ENCODE measurements around the gene TOP2B.

The TOP2B gene

GRCh38 chr3:25580534-25580933 is 84.2 kb downstream of the TOP2B start:
- no peak for DNase-seq

GRCh38 chr3:25578059-25578458 is 86.6 kb downstream of the TOP2B start:
- no peak for DNase-seq

GRCh38 chr3:25576831-25577454 is 87.8 kb downstream of the TOP2B start:
- peak; percentile 65 for DNase-seq

GRCh38 chr3:25576146-25576545 is 88.6 kb downstream of the TOP2B start:
- no peak for DNase-seq

GRCh38 chr3:25575001-25575400 is 89.7 kb downstream of the TOP2B start:
- no peak for DNase-seq

- DNase-seq = no peak
Measured at GRCh38 chr3:25574172-25574765, 90.4 kb downstream of the TOP2B start.

- DNase-seq = peak; percentile 84
Measured at GRCh38 chr3:25573386-25574171, 91.1 kb downstream of the TOP2B start.

GRCh38 chr3:25572919-25573385 is 91.8 kb downstream of the TOP2B start:
- DNase-seq = peak; percentile 72

- DNase-seq = no peak
Measured at GRCh38 chr3:25572336-25572735, 92.4 kb downstream of the TOP2B start.

- no peak for DNase-seq
Measured at GRCh38 chr3:25571285-25571684, 93.4 kb downstream of the TOP2B start.

GRCh38 chr3:25568525-25569078 is 96.1 kb downstream of the TOP2B start:
- DNase-seq = no peak

- no peak for DNase-seq
Measured at GRCh38 chr3:25567806-25568524, 96.7 kb downstream of the TOP2B start.

- DNase-seq = peak; percentile 85
Measured at GRCh38 chr3:25567388-25567787, 97.3 kb downstream of the TOP2B start.

GRCh38 chr3:25566358-25566920 is 98.3 kb downstream of the TOP2B start:
- no peak for DNase-seq

GRCh38 chr3:25565807-25566206 is 98.9 kb downstream of the TOP2B start:
- DNase-seq = no peak

- no peak for DNase-seq
Measured at GRCh38 chr3:25564075-25564474, 100.6 kb downstream of the TOP2B start.

- DNase-seq = peak; percentile 62
Measured at GRCh38 chr3:25563601-25564000, 101.1 kb downstream of the TOP2B start.

GRCh38 chr3:25558796-25559195 is 105.9 kb downstream of the TOP2B start:
- DNase-seq = peak; percentile 89

- DNase-seq = peak; percentile 90
Measured at GRCh38 chr3:25558121-25558520, 106.6 kb downstream of the TOP2B start.

GRCh38 chr3:25557694-25558093 is 107.0 kb downstream of the TOP2B start:
- no peak for DNase-seq

GRCh38 chr3:25556447-25556846 is 108.3 kb downstream of the TOP2B start:
- peak; percentile 72 for DNase-seq

GRCh38 chr3:25555695-25556437 is 108.8 kb downstream of the TOP2B start:
- DNase-seq = peak; percentile 87

Data from fibroblast of upper back skin (primary cell).